NOMO-1 treated with DMSO at 0.1 percent for 48 hours (cell line): Measurements from ENCODE around the gene ODF2.

Source experiments
- DNase-seq: peaks from one replicate; lab custom pipeline; 2025; ENCODE audit not compliant: unreplicated experiment; lab: John Stamatoyannopoulos, UW

The ODF2 gene

DNA sequence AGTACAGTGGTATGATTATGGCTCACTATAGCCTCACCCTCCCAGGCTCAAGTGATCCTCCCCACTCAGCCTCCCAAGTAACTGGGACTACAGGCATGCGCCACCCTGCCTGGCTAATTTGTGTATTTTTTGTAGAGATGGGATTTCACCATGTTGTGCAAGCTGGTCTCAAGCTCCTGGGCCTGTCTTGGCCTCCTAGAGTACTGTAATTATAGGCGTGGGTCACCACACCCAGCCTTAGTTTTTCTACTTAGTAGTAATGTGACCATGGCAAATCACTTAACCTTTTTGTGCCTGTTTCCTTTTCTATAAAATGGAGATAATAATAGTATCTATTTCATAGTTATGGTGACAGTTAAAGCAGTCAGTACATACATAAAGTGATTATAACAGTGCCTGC lies 70.9 kb downstream of the ODF2 start:
- no peak for DNase-seq

DNA sequence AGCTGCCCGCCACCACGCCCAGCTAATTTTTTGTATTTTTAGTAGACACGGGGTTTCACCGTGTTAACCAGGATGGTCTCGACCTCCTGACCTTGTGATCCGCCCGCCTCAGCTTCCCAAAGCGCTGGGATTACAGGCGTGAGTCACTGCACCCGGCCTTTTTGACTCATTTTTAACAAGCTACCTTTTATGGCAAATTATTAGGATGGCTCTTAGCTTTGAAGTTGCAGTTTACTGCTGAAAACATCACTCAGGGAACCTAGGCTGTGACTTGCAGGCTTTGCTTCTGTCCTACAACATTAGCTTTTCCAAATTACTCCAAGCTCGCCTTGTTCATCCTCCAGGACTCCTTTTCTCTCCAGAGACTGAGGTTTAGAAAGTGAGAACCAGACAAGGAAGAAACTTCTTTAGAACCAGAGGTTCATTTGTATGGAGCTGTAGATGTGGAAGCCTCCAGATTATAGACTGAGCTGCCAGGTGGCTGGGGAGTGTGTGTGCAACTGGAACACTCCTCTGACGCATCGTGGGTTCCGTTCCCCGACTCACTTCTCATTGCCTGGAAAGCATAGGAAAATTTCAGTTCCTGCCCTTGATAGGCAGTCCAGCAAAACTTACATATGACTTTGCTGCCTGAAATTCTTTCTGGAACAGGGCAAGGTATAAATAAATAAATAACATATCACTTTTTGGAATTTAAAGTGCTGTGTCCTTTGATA lies 72.8 kb downstream of the ODF2 start:
- DNase-seq: no peak

DNA sequence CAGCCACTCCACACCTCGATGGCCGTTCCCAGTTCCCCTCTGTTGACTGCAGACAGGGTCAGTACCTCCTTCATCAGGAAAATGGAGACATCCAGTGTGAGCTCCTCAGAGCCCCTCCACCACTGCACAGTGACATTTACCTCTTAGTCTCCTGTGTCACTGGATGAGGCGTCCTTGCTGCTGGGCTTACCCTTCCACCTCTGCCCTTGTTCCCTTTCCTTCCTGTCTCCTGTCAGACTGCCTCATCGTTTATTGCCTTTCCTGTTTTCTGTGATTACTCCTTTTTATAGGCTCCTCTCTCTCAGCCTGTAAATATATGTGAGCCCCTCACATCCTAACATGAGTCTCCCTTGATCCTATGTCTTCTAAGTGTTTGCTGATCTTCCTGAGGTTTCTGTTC lies 73.4 kb downstream of the ODF2 start:
- DNase-seq: no peak

DNA sequence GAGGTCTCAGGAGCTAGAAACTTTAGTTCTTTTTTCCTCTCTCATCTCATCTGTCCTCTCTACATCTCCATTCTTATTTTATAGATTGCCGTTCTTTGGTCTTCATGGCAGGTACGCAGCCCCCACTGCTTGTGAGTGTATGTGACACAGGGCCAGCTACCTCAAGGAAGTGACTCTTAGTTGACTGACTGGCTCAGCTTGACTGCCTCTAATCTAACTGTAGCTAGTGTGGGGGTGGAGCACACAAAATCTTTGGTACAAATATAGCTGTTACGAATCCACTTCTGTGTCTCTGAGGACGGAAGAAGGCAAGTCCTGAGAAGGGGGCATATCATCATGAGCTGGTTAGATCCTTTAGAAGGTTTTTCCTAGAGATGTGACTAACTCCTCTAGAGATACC lies 76.8 kb downstream of the ODF2 start:
- DNase-seq: no peak

DNA sequence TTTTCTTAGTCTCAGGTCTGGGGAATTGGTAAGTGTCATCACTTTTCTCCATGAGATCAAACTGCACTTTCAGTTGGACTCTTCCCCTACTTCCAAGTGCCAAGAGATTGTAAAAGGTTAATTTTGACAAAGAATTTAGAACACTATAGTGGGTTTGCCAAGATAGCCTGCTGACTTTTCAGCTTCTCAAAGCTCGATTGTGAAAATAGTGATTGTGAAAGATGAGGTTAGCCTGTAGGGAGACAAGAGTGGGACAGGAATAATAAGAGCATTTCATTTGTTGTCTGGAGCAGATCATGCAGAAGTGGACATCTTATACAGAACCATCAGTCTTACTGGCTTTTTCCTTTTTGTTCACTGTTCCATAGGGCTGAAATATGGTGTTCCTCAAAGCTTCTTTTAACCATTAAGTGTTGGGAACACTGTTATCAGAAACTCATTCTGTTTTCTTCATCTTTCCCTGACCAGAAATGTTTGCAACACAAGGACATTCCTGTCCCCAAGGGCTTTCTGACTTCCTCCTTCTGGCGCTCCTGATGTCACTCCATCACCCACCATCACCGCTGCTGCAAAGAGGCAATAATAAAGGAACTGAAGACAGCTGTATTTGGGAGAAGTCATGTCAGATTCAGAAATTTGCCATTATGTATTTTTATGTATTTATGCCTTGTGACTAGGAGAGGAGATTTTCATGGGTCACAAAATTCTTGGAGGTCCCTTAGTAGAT lies 85.0 kb downstream of the ODF2 start:
- DNase-seq: peak; percentile 10

DNA sequence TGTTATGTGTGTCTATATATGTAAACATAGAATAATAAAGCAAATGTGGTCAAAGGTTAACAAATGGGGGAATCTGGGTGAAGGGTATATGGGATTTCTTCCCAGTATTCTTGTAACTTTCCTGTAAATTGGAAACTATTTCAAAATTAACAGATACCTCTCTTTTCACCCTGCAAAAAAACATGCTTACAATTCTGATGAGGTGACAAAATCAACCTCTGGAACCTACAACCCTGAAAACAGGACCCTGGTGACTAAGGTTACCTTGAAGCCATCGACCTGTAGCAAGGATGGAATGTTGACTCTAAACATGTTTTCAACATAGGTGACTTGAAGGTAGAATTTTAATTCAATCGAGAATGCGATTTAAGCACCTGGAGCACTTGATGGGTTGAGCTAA lies 90.7 kb downstream of the ODF2 start:
- no peak for DNase-seq

DNA sequence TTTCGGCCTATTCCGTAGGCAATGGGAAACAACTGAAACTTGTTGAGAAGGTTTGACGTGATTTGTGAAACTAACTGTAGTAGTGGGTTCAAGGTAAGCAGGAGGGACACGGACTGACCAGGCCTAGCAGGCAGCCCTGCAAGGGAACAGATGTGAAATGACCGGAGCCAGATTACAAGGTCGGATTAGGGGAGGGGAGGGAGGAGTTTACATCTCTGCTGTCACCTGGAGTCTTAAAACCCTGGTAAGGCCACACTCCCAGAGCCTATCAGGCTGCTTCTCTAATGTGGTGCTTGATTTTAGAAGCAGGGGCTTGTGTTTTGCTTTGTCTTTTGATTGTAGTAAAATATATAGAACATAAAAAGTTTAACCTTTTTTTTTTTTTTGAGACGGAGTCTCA lies 93.1 kb downstream of the ODF2 start:
- no peak for DNase-seq

DNA sequence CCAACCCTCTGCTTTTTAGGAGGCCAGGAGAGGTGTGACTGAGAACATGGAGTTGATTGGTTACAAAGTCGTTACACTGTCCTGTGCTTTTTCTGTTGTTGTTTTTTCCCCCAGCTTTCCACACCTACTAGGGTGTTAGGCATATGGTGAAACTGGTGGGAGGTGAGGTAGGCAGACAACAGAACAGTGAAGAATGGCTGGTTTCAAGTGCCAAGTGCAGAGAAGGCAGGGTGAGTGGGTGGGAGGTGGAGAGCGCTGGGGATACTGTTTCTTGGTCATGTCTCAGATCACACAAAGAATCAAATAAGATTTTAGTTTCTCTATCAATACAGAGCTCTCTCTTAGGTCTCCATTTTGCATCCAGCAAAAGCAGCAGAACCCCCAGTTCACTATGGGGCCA lies 94.4 kb downstream of the ODF2 start:
- DNase-seq: no peak
